SK-N-SH (cell line): ENCODE data around the gene ADGRG3. TPM values are rescaled to one million over a fixed set of nuclear protein-coding genes. Genes with fewer than 3 reads are reported as not detected.

Experiments used
- CTCF ChIA-PET: fragments of 300-600, 350-600 bp; formaldehyde crosslinking; extraction: SDS; loops from one replicate; lab custom pipeline; 2021; lab: Yijun Ruan, JAX
- POLR2A ChIA-PET: fragments of 350-600 bp; sonication (Branson Sonifier 250); formaldehyde crosslinking; extraction: SDS; loops from one replicate; lab custom pipeline; 2020; ENCODE audit warnings: antibody characterized with exemption, inconsistent platforms; lab: Yijun Ruan, JAX
- DNase-seq: peaks from one replicate; pipeline ENCODE4 v3.0.0; 2012
- H2AFZ ChIP-seq: fragments of 200-600 bp; sonication (generic); 2 replicates; pipeline ENCODE4 v1.8.1; 2016; ENCODE audit warnings: antibody characterized with exemption, mild to moderate bottlenecking, low read depth
- H3F3A ChIP-seq: fragments of 200-600 bp; sonication (generic); replicated peaks from 2 replicates; pipeline ENCODE3; 2016; ENCODE audit warnings: antibody characterized with exemption, mild to moderate bottlenecking; ENCODE audit not compliant: insufficient read depth
- H3K27ac ChIP-seq, 2 experiments: fragments of 200-500 bp in 1 of 2; fragments of 200-600 bp in 1 of 2; sonication (Bioruptor generic) in 1 of 2; sonication (generic), shearing (Covaris generic) in 1 of 2; 2 replicates each; pipeline versions ENCODE4 v1.5.1 to v1.6.1; 2014 to 2016; ENCODE audit warnings: low read depth in 2 of 2, inconsistent platforms in 1 of 2, low read length in 1 of 2, mild to moderate bottlenecking in 1 of 2, mixed read lengths in 1 of 2
- H3K27me3 ChIP-seq: fragments of 200-600 bp; sonication (generic), shearing (Covaris generic); 2 replicates; pipeline ENCODE4 v1.6.1; 2016; ENCODE audit warnings: mixed run types; ENCODE audit not compliant: insufficient read depth
- H3K36me3 ChIP-seq, 2 experiments: fragments of 200-500 bp in 1 of 2; fragments of 200-600 bp in 1 of 2; sonication (Bioruptor generic) in 1 of 2; sonication (generic) in 1 of 2; replicated peaks in 1 of 2; 2 replicates each; pipeline versions ENCODE3 to v1.5.1; 2014 to 2016; ENCODE audit warnings: low read length in 1 of 2, mild to moderate bottlenecking in 1 of 2; ENCODE audit not compliant: insufficient read depth in 2 of 2, control insufficient read depth in 1 of 2
- H3K4me1 ChIP-seq, 2 experiments: fragments of 200-500 bp in 1 of 2; fragments of 200-600 bp in 1 of 2; sonication (Bioruptor generic) in 1 of 2; sonication (generic), shearing (Covaris generic) in 1 of 2; 2 replicates each; pipeline versions ENCODE4 v1.5.1 to v1.6.1; 2014 to 2016; ENCODE audit warnings: low read depth in 1 of 2, low read length in 1 of 2, mixed run types in 1 of 2; ENCODE audit not compliant: insufficient read depth in 2 of 2, control insufficient read depth in 1 of 2
- H3K4me2 ChIP-seq: fragments of 200-600 bp; sonication (generic), shearing (Covaris generic); 2 replicates; pipeline ENCODE4 v1.6.1; 2017; ENCODE audit warnings: mixed run types
- H3K4me3 ChIP-seq, 2 experiments: fragments of 200-500 bp in 1 of 2; fragments of 200-600 bp in 1 of 2; sonication (Bioruptor generic) in 1 of 2; sonication (generic), shearing (Covaris generic) in 1 of 2; 2 replicates each; pipeline versions ENCODE4 v1.5.1 to v1.8.1; 2014 to 2016; ENCODE audit warnings: low read depth in 2 of 2, inconsistent platforms in 1 of 2, low read length in 1 of 2, mild to moderate bottlenecking in 1 of 2, mixed read lengths in 1 of 2, moderate library complexity in 1 of 2
- H3K79me2 ChIP-seq: fragments of 200-600 bp; sonication (generic); 2 replicates; pipeline ENCODE4 v1.8.1; 2017; ENCODE audit warnings: mild to moderate bottlenecking; ENCODE audit not compliant: insufficient read depth
- H3K9ac ChIP-seq: fragments of 200-600 bp; sonication (generic); 2 replicates; pipeline ENCODE4 v1.6.1; 2017; ENCODE audit warnings: mixed run types
- H3K9me2 ChIP-seq: fragments of 200-600 bp; sonication (generic); 2 replicates; pipeline ENCODE4 v1.6.1; 2017; ENCODE audit warnings: mixed run types
- H3K9me3 ChIP-seq: fragments of 200-600 bp; sonication (generic); 2 replicates; pipeline ENCODE4 v1.6.1; 2017; ENCODE audit warnings: mixed run types, mild to moderate bottlenecking, moderate library complexity
- H4K20me1 ChIP-seq: fragments of 200-600 bp; sonication (generic); 2 replicates; pipeline ENCODE4 v1.6.1; 2017; ENCODE audit warnings: mild to moderate bottlenecking, mixed run types; ENCODE audit not compliant: insufficient read depth
- CTCF ChIP-seq: fragments of 200-600 bp; sonication (generic); IDR thresholded peaks from 2 replicates; pipeline ENCODE4 v1.6.1; 2017; ENCODE audit warnings: antibody characterized with exemption, mild to moderate bottlenecking, moderate library complexity
- EZH2phosphoT487 ChIP-seq: fragments of 200-600 bp; sonication (generic); IDR thresholded peaks from 2 replicates; pipeline ENCODE4 v1.6.1; 2017; ENCODE audit warnings: low read depth, mixed run types, mild to moderate bottlenecking, antibody characterized with exemption, moderate library complexity, borderline replicate concordance
- MXI1 ChIP-seq: IDR thresholded peaks from 2 replicates; pipeline ENCODE4 v1.6.1; 2012; ENCODE audit warnings: mild to moderate bottlenecking, low read depth, low read length, improper control_type of control experiment
- NFIC ChIP-seq: IDR thresholded peaks from 2 replicates; pipeline ENCODE4 v1.4.0; 2012; ENCODE audit warnings: borderline replicate concordance
- NRF1 ChIP-seq: IDR thresholded peaks from 2 replicates; pipeline ENCODE4 v1.6.1; 2012; ENCODE audit warnings: low read depth, mild to moderate bottlenecking, low read length
- POLR2AphosphoS5 ChIP-seq: IDR thresholded peaks from 2 replicates; pipeline ENCODE4 v1.6.1; 2012; ENCODE audit warnings: low read depth, low read length
- RCOR1 ChIP-seq: fragments of 150-350 bp; IDR thresholded peaks from 2 replicates; pipeline ENCODE4 v1.6.1; 2017; ENCODE audit warnings: antibody characterized with exemption, low read length
- TAF1 ChIP-seq: IDR thresholded peaks from 2 replicates; pipeline ENCODE4 v1.6.1; 2012; ENCODE audit warnings: low read depth, mild to moderate bottlenecking, low read length, moderate library complexity, borderline replicate concordance
- TEAD4 ChIP-seq: IDR thresholded peaks from 2 replicates; pipeline ENCODE4 v1.4.0; 2012; ENCODE audit warnings: mild to moderate bottlenecking, borderline replicate concordance; ENCODE audit not compliant: insufficient read depth
- USF2 ChIP-seq: fragments of 150-350 bp; IDR thresholded peaks from 2 replicates; pipeline ENCODE4 v1.6.1; 2017; ENCODE audit warnings: antibody characterized with exemption, low read length, low read depth, borderline replicate concordance
- WGBS: methylation state at CpG from one replicate; pipeline ENCODE4 v1.1.6; 2017; ENCODE audit warnings: low lambda C conversion rate; 5-methylcytosine and 5-hydroxymethylcytosine counted together
- polyA plus RNA-seq, 3 experiments: library from polyadenylated mRNA; depleted of rRNA; stranded (reverse); fragments of >200 nt; gene quantifications; 2 replicates each; pipeline ENCODE4 v1.2.3, GENCODE V29; 2012

Gene ADGRG3
- polyA plus RNA-seq, 1 of the 3 experiments (the other 2 are of a cell fraction) = not detected

GRCh38 chr16:57658130-57658877 lies 9.8 kb upstream of the ADGRG3 start:
- DNase-seq = no peak
- Histone ChIP-seq H3K9me3 (no peaks in the 10 kb centered on the region), H3K9me2 (no peaks in the 10 kb centered on the region), H3F3A (no peaks in the 10 kb centered on the region), H3K36me3 (no peaks in the 10 kb centered on the region), H3K27me3 (no peaks in the 10 kb centered on the region), H3K4me2 (no peak overlapping the region), H3K27ac (no peak overlapping the region), H3K4me1 (no peaks in the 10 kb centered on the region; a peak in 1 of 4 replicates), H4K20me1 (no peaks in the 10 kb centered on the region), H3K4me3 (no peak overlapping the region), H2AFZ (no peak overlapping the region), H3K79me2 (no peaks in the 10 kb centered on the region), H3K9ac (no peak overlapping the region)
- WGBS = 77% methylated on average over 10 of the region's 10 CpGs
- TF ChIP-seq USF2 = no peak
- no peak for TF ChIP-seq TAF1
- no peak for TF ChIP-seq CTCF
- no peak for TF ChIP-seq EZH2phosphoT487
- TF ChIP-seq POLR2AphosphoS5 = no peak
- no peak for TF ChIP-seq MXI1
- no peak for TF ChIP-seq NRF1
- no peak for TF ChIP-seq TEAD4
- CTCF ChIA-PET = interaction anchor here (0.9 to 2.0 kb wide), 2 partner anchors 9 to 10 kb away, joined by 5 read pairs; no protein-coding TSS in a partner anchor
- POLR2A ChIA-PET = no interaction called here

- no peak overlapping the region for H3K9ac ChIP-seq
- H4K20me1 ChIP-seq = no peaks in the 10 kb centered on the region
- no peaks in the 10 kb centered on the region for H3F3A ChIP-seq
- 77% methylated on average over 10 of the region's 19 CpGs for WGBS
- TF ChIP-seq RCOR1 (no peak), NFIC (no peak), NRF1 (no peak)
- no peak for DNase-seq
- no peaks in the 10 kb centered on the region for H3K27me3 ChIP-seq
- no peaks in the 10 kb centered on the region for H3K9me3 ChIP-seq
- H3K4me3 ChIP-seq = no peak overlapping the region
- ChIA-PET CTCF (interaction anchor here (0.9 to 2.0 kb wide), 2 partner anchors 9 to 11 kb away, joined by 5 read pairs; no protein-coding TSS in a partner anchor), POLR2A (no interaction called here)
- no peaks in the 10 kb centered on the region for H3K36me3 ChIP-seq
- no peaks in the 10 kb centered on the region for H3K9me2 ChIP-seq
- H3K79me2 ChIP-seq = no peaks in the 10 kb centered on the region
- H3K4me2 ChIP-seq = no peak overlapping the region
- no peak overlapping the region for H3K27ac ChIP-seq
- no peaks in the 10 kb centered on the region; a peak in 1 of 4 replicates for H3K4me1 ChIP-seq
- no peak overlapping the region for H2AFZ ChIP-seq
Measured at GRCh38 chr16:57658878-57659674, 9.0 kb upstream of the ADGRG3 start.
